IMR-90 (cell line): ENCODE data around the gene TMEM209. TPM values are rescaled to one million over a fixed set of nuclear protein-coding genes. Genes with fewer than 3 reads are reported as not detected.

Experiments used
- ATAC-seq: fragments of 200-7000 bp; cut with Tn5 transposase; 2 replicates; pipeline ENCODE4 v1.9.1; 2020; ENCODE audit warnings: low read depth, mild to moderate bottlenecking, moderate library complexity
- BruUV-seq: library from RNA; stranded (reverse); fragments of 400-500 nt; replicated peaks from 2 replicates; lab custom pipeline; 2021; lab: Mats Ljungman, UMichigan
- CTCF ChIA-PET: fragments of 300-600 bp; formaldehyde crosslinking; extraction: SDS; loops from one replicate; lab custom pipeline; 2021; ENCODE audit warnings: antibody characterized with exemption; lab: Yijun Ruan, JAX
- POLR2A ChIA-PET: fragments of 300-600 bp; sonication (Branson Sonifier 250); formaldehyde crosslinking; loops from one replicate; lab custom pipeline; 2022; ENCODE audit warnings: antibody characterized with exemption; ENCODE audit not compliant: unreplicated experiment; lab: Charles Lee
- DNase-seq: peaks from one replicate; pipeline ENCODE4 v3.0.0; 2013
- H2AFZ ChIP-seq: replicated peaks from 2 replicates; pipeline ENCODE3; 2013; ENCODE audit warnings: low read length, mild to moderate bottlenecking; ENCODE audit not compliant: poor library complexity
- H2AK5ac ChIP-seq: 2 replicates; pipeline ENCODE4 v1.6.1; 2013; ENCODE audit warnings: low read depth, low read length, inconsistent platforms
- H2AK9ac ChIP-seq: replicated peaks from 2 replicates; pipeline ENCODE3; 2013; ENCODE audit warnings: mild to moderate bottlenecking, low read depth, low read length, moderate library complexity; ENCODE audit not compliant: poor library complexity
- H2BK120ac ChIP-seq: 2 replicates; pipeline ENCODE4 v1.6.1; 2013; ENCODE audit warnings: low read depth, low read length, inconsistent platforms
- H2BK15ac ChIP-seq: 3 replicates; pipeline ENCODE4 v1.6.1; 2013; ENCODE audit warnings: low read depth, low read length, inconsistent platforms
- H2BK20ac ChIP-seq: 2 replicates; pipeline ENCODE4 v1.6.1; 2013; ENCODE audit warnings: low read depth, mild to moderate bottlenecking, inconsistent platforms, low read length, moderate library complexity
- H2BK5ac ChIP-seq: 2 replicates; pipeline ENCODE4 v1.6.1; 2013; ENCODE audit warnings: mild to moderate bottlenecking, low read depth, low read length, inconsistent platforms; ENCODE audit not compliant: poor library complexity, severe bottlenecking
- H3K14ac ChIP-seq: replicated peaks from 2 replicates; pipeline ENCODE4 v1.6.1; 2013; ENCODE audit warnings: low read depth, low read length, inconsistent platforms
- H3K18ac ChIP-seq: 2 replicates; pipeline ENCODE4 v1.6.1; 2013; ENCODE audit warnings: low read depth, low read length, control low read depth
- H3K23ac ChIP-seq: 2 replicates; pipeline ENCODE4 v1.6.1; 2013; ENCODE audit warnings: low read depth, low read length, inconsistent platforms
- H3K27ac ChIP-seq: 2 replicates; pipeline ENCODE4 v1.5.1; 2013; ENCODE audit warnings: mild to moderate bottlenecking, control low read depth, low read length; ENCODE audit not compliant: insufficient read depth
- H3K27me3 ChIP-seq: 2 replicates; pipeline ENCODE4 v1.6.1; 2013; ENCODE audit warnings: low read length; ENCODE audit not compliant: control insufficient read depth, insufficient read depth
- H3K36me3 ChIP-seq: 2 replicates; pipeline ENCODE4 v1.6.1; 2013; ENCODE audit warnings: low read length, mixed read lengths; ENCODE audit not compliant: control insufficient read depth, insufficient read depth
- H3K4ac ChIP-seq: 2 replicates; pipeline ENCODE4 v1.6.1; 2013; ENCODE audit warnings: low read depth, low read length, inconsistent platforms
- H3K4me1 ChIP-seq: 2 replicates; pipeline ENCODE4 v1.6.1; 2013; ENCODE audit warnings: low read length, mixed read lengths; ENCODE audit not compliant: control insufficient read depth, insufficient read depth
- H3K4me2 ChIP-seq: 2 replicates; pipeline ENCODE4 v1.6.1; 2013; ENCODE audit warnings: low read depth, mild to moderate bottlenecking, control low read depth, low read length, moderate library complexity
- H3K4me3 ChIP-seq: 2 replicates; pipeline ENCODE4 v1.5.1; 2013; ENCODE audit warnings: low read depth, mild to moderate bottlenecking, control low read depth, low read length, moderate library complexity; ENCODE audit not compliant: insufficient read depth
- H3K56ac ChIP-seq: 2 replicates; pipeline ENCODE4 v1.6.1; 2013; ENCODE audit warnings: low read length, inconsistent platforms; ENCODE audit not compliant: insufficient read depth; ENCODE audit errors: extremely low read depth
- H3K79me1 ChIP-seq, 2 experiments: 2 replicates each; pipeline ENCODE4 v1.6.1; 2013; ENCODE audit warnings: low read length in 2 of 2, inconsistent platforms in 1 of 2, low read depth in 1 of 2
- H3K9ac ChIP-seq: 2 replicates; pipeline ENCODE4 v1.6.1; 2013; ENCODE audit warnings: low read depth, low read length, control low read depth
- H3K9me1 ChIP-seq: 2 replicates; pipeline ENCODE4 v1.6.1; 2013; ENCODE audit warnings: low read length, inconsistent platforms; ENCODE audit not compliant: insufficient read depth
- H3K9me3 ChIP-seq: 2 replicates; pipeline ENCODE4 v1.6.1; 2013; ENCODE audit warnings: low read length; ENCODE audit not compliant: control insufficient read depth, insufficient read depth
- H4K20me1 ChIP-seq: 2 replicates; pipeline ENCODE4 v1.6.1; 2013; ENCODE audit warnings: low read length, inconsistent platforms; ENCODE audit not compliant: insufficient read depth
- H4K5ac ChIP-seq: 2 replicates; pipeline ENCODE4 v1.6.1; 2013; ENCODE audit warnings: mild to moderate bottlenecking, low read depth, low read length, control low read depth
- H4K8ac ChIP-seq, 2 experiments: 2 replicates each; pipeline ENCODE4 v1.6.1; 2013; ENCODE audit warnings: low read depth in 2 of 2, low read length in 2 of 2, control low read depth in 1 of 2, inconsistent platforms in 1 of 2
- H4K91ac ChIP-seq: 2 replicates; pipeline ENCODE4 v1.6.1; 2013; ENCODE audit warnings: low read depth, low read length, inconsistent platforms; ENCODE audit not compliant: insufficient read depth
- BHLHE40 ChIP-seq: fragments of 150-350 bp; IDR thresholded peaks from 2 replicates; pipeline ENCODE4 v1.6.1; 2016; ENCODE audit warnings: mild to moderate bottlenecking, low read depth, low read length
- CEBPB ChIP-seq: IDR thresholded peaks from 2 replicates; pipeline ENCODE4 v1.6.1; 2012; ENCODE audit warnings: low read depth, low read length, improper control_type of control experiment
- RAD21 ChIP-seq: IDR thresholded peaks from 2 replicates; pipeline ENCODE4 v1.6.1; 2012; ENCODE audit warnings: low read length, improper control_type of control experiment
- USF2 ChIP-seq: fragments of 150-350 bp; IDR thresholded peaks from 2 replicates; pipeline ENCODE4 v1.6.1; 2017; ENCODE audit warnings: mild to moderate bottlenecking, antibody characterized with exemption, low read length, low read depth
- WGBS, 2 experiments: methylation state at CpG; one replicate each; pipeline versions ENCODE4 v1.1.5 to v1.1.7; 2013; ENCODE audit warnings: missing lambda C conversion rate in 2 of 2; ENCODE audit not compliant: insufficient read length in 1 of 2; ENCODE audit errors: extremely low coverage in 2 of 2; 5-methylcytosine and 5-hydroxymethylcytosine counted together
- dilution Hi-C: fragments of 300-500 bp; cut with HindIII; formaldehyde crosslinking; loops from one replicate; pipeline ENCODE4 v1.14.3; 2018; ENCODE audit warnings: low sequenced_read_pairs; ENCODE audit not compliant: unreplicated experiment
- in situ Hi-C: fragments of 300-500 bp; cut with MboI; formaldehyde crosslinking; loops from 3 replicates; pipeline ENCODE4 v1.14.3; 2019; ENCODE audit warnings: low sequenced_read_pairs, inconsistent platforms, mixed read lengths
- intact Hi-C: fragments of 100-400 bp; cut with micrococcal nuclease; formaldehyde crosslinking; loops from 2 replicates; pipeline ENCODE4 v1.10.0; 2022
- polyA plus RNA-seq, 3 experiments: library from polyadenylated mRNA; depleted of rRNA; stranded (reverse); fragments of >200 nt; gene quantifications; 2 replicates each; pipeline ENCODE4 v1.2.3, GENCODE V29; 2012; ENCODE audit warnings: low replicate concordance in 1 of 3
- total RNA-seq: library from RNA; depleted of rRNA; stranded (reverse); fragments of >200 nt; gene quantifications from 2 replicates; pipeline ENCODE4 v1.2.3, GENCODE V29; 2012

The TMEM209 gene
- total and polyA plus RNA-seq, 2 of the 4 experiments (the other 2 are of a cell fraction): 8.0 to 11.3 TPM

- BruUV-seq: no TSS peak
Measured at GRCh38 chr7:130197094-130197493, 8.1 kb downstream of the TMEM209 start.

More at GRCh38 chr7:130197094-130197493, 8.1 kb downstream of the TMEM209 start:
- H3K14ac ChIP-seq: no peak overlapping the region
- TF ChIP-seq BHLHE40 (no peak), RAD21 (no peak), USF2 (no peak), CEBPB (no peak)
- no CpG with 5 or more reads among the region's 2 CpGs for WGBS, 2 experiments
- H3K4me2 ChIP-seq: no peak overlapping the region
- no peak overlapping the region for H2BK120ac ChIP-seq
- in situ Hi-C loops: no loop called here
- H4K5ac ChIP-seq: no peak overlapping the region
- H4K91ac ChIP-seq: no peak overlapping the region
- no peak overlapping the region for H2BK5ac ChIP-seq
- no peak overlapping the region for H3K9ac ChIP-seq
- intact Hi-C loops: no loop called here
- CTCF ChIA-PET: no interaction called here
- no peaks in the 10 kb centered on the region for H3K9me3 ChIP-seq
- H3K4me1 ChIP-seq: no peaks in the 10 kb centered on the region
- H2AK9ac ChIP-seq: no peak overlapping the region
- no peak overlapping the region for H3K23ac ChIP-seq
- no peak overlapping the region for H2BK20ac ChIP-seq
- no peaks in the 10 kb centered on the region; the same call in 1 of the 2 replicates for H3K9me1 ChIP-seq
- POLR2A ChIA-PET: no interaction called here
- H3K27me3 ChIP-seq: no peaks in the 10 kb centered on the region
- dilution Hi-C loops: no loop called here
- no peak overlapping the region for H3K27ac ChIP-seq
- H2BK15ac ChIP-seq: no peak overlapping the region
- H3K56ac ChIP-seq: no peak overlapping the region
- H4K20me1 ChIP-seq: no peaks in the 10 kb centered on the region
- H4K8ac ChIP-seq: no peak overlapping the region
- no peak overlapping the region for H3K4ac ChIP-seq
- no peak overlapping the region for H3K4me3 ChIP-seq
- H3K36me3 ChIP-seq: peaks cover 18% of the 10 kb centered on the region
- no peak overlapping the region for H2AFZ ChIP-seq
- no peak overlapping the region for H2AK5ac ChIP-seq
- H3K79me1 ChIP-seq: peaks cover 0 to 4% of the 10 kb centered on the region in 2 experiments; a peak in 2 of 4 replicates
- ATAC-seq (no peak), DNase-seq (no peak)
- H3K18ac ChIP-seq: no peak overlapping the region
